Measurements from ENCODE around the gene REXO4.
"Not testable (repeated sequence)": the region's sequence is repeated elsewhere in the genome, so short reads cannot be mapped to it uniquely, and the experiment has no call there.

REXO4 gene

DNA sequence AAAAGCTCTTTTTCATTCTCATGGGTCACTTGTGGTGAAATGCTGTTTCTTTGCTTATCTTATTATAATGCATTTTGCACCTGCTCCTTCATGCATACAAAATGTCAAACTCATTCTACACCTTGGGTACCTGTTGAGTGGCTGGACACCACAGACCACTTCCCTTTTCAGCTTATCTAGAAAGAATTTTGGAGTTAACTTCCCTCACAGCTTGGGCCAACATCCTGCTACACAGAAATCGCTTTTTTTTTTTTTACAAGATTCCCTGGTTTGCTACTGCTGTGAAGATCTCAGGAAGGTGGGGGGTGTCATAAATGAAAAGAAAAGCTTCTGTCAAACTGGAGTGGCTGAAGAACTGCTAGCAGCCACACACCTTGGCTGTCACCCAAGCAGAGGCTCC is 2.6 kb downstream of the REXO4 start:
- DNase-seq: no peak

DNA sequence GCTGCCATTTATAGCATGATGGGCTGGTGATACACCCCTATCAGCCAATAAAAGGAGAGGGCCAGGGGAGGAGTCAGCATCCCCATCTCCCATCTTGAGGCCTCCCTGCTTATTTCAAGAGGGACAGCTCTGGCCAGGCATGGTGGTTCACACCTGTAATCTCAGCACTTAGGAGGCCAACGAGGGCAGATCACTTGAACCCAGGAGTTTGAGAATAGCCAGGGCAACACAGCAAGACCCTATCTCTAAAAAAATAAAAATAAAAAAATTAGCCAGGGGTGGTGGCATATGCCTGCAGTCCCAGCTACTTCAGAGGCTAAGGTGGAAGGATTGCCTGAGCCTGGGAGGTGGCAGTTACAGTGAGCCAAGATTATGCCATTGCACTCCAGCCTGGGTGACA is 9.8 kb downstream of the REXO4 start:
- no peak for DNase-seq

DNA sequence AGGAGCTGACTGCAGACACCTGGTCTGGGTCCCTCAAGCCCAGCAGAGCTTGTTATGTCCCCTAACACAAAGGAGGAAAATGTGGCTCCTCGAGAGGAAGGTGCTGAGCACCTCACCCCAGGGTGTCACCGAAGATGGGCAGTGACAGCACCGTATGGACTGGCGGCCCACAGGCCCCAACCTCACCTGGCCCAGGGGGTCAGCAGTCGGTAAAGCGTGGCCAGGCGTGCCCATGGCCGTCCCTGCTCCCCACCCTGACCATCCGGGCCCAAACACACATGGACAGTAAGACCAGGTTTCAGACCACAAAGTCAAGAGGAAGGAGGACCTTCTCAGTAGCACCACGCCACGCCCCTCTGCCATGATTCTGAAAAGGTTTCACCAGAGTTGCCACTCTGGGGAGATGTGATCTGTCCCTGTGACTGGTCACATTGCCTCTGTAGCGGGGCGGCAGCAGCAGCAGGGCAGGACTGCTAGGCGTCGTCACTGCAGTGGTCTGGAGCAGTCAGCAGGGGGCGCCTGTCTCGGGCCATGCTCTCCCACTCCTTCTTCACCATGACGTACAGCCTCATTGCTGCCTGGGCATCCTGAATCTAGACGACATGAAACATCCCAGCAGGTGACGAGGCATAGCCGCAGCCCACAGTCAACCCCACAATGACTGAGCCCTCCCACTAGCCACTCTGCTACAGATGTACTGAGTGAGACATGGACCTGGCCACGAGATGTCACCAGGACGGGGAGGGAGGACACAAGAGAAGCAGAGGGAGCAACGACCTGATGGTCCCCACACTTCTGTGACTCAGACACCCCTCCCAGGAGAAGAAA is 11.1 kb downstream of the REXO4 start:
- DNase-seq: peak; percentile 37

DNA sequence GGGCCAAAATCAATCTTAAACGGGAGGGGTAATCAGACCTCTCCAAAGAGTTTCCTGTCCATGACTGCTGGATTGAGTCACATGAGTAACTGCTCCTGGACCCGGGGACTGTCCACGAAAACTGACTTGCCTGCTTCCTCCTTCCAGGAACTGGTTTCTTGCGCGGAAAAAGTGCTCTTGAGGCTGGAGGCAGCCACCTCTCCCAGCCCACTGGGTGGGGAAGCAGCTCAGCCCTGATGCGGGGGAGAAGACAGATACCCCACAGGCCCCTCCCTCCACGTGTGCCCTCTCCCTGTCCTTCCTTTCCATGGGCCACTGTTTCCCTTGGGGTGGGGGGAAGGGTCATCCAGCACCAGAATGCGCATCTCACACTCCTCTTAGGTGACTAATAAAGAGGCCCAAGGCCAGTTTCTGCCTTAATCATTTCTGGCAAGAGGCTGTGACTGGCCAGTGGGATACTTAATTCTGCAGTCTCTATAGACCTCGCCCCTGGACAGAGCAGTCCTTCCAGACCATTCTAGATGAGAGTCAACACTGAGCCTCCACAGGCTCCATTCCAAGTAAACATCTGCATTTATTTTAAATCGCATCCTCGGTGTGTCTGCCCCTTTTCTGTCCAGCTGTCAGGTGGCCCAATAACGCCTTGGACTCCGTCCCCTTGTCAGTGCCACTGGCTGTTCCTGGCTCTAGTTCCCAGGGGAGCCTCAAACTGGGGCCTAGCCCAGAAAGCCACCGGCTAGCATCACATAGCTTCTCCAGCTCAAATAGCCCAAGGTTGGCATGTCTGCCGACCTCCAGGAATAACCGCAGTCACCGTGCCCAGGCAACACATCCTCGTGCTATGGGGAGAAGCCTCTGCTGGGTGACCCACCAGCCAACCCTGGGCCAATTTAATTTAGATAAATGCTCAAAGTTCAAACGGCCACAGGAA is 12.0 kb downstream of the REXO4 start:
- no peak for DNase-seq

DNA sequence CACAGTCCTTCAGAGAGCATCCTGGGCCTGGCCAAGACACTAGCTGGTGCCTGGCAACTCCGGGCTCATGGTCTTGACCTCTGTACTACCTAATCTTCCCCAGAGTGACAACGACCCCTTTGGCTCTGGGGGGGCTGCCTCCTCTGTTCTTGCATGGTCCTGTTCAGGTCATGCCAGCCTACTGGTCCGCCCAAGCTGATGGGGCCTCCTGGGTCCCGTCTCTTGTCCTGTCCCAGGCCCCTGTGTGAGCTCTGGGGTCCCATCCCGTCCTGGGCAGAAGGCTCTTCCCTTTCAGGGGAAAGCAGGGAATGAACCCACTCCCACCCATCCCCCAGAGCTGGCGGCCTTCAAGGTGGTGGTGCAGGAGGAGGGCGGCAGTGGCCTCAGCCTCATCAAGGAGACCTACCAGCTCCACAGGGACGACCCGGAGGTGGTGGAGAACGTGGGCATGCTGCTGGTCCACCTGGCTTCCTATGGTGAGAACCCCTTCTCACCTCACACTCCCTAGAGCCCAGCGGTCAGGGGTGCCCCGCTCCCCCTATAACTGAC is 13.3 kb downstream of the REXO4 start:
- no peak for DNase-seq

DNA sequence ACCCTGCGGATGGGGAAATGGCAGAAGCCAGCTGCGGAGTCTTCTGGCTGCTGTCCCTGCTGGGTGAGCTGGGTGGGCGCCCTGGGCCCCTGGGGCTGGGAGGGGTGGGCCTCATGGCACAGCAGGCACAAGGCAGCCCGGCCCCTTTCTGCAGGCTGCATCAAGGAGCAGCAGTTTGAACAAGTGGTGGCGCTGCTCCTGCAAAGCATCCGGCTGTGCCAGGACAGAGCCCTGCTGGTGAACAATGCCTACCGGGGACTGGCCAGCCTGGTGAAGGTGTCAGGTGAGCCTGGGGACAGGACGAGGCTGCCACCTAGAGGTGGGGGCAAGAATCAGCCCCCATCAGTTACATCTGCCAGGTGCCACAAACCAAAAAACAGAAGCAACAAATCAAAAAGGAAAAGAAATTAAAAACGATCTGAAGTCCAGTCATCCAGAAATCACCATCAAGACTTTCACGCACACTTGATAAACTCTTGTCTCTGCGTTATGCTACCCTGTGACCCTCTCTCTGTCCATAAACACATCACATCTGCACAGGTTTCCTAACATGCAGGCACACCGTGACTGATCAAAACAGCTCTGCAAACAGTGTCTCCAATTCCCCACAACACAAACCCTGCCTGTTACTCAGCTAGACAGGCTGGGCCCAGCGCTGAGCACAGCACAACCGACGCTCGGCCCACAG is 13.9 kb downstream of the REXO4 start:
- no peak for DNase-seq

DNA sequence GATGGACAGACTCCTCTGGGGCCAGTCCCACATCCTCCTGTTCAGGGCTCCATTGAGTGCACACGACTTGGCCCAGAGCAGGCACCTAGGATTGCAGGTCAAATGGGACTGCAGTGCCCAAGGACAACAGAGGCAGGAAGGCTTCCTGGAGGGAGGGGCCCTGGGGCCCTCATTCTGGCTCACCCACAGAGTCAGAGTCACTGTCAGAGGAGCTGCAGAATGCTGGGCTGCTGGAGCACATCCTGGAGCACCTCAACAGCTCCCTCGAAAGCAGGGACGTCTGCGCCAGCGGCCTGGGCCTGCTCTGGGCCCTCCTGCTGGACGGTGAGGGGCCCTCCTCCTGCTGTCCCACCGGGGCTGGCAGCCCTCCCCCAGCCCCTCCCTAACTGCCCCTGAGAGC is 15.1 kb downstream of the REXO4 start:
- no peak for DNase-seq

DNA sequence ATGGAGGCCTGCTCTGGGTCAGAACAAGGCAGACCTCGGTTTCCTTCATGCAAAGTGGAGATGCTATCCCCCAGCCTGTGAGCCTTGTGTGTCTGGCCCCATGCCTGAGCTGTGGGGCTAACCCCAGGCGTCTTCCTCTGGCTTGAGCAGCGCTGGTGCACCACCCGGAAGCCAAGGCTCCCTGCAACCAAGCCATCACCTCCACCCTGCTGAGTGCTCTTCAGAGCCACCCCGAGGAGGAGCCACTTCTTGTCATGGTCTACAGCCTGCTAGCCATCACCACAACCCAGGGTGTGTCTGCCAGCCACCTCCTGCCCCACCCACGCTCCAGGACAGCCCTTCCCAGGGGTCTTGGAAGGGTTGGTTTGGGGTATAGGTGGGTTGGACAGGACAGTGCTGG is 16.2 kb downstream of the REXO4 start:
- no peak for DNase-seq

DNA sequence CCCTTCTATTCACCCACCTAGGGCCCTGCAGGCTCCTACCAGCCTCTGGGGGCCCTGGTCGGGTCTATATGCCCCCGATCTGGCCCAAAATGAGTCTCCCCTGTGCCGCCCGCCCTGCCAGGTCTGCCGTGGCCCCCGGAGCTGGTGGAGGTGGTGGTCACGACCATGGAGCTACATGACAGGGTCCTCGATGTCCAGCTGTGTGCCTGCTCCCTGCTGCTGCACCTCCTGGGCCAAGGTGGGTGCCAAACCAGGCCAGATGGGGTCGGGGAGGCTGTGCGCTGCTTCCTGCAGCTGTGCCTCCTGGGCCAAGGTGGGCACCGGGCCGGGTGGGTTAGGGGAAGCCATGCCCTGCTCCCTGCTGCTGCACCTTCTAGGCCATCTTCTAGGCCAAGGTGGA is 17.5 kb downstream of the REXO4 start:
- DNase-seq: no peak

DNA sequence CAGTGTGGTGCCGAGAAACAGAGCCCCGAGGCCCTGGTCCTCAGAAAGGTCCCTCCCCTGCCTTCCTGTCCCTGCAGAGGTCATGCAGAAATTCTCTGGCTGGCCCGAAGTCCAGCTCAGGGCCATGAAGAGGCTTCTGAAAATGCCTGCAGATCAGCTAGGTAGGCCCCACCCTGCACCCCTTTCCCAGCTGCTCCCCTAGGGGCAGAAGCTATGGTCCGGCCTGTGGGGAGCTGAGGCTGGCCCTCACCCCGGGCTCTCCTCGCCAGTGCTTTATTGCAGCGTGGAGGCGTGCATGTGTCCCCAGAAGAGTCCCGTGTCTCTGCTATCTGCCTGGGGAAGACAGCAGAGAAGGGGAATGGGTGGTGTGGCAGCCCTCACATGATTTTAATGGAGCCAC is 19.9 kb downstream of the REXO4 start:
- no peak for DNase-seq

DNA sequence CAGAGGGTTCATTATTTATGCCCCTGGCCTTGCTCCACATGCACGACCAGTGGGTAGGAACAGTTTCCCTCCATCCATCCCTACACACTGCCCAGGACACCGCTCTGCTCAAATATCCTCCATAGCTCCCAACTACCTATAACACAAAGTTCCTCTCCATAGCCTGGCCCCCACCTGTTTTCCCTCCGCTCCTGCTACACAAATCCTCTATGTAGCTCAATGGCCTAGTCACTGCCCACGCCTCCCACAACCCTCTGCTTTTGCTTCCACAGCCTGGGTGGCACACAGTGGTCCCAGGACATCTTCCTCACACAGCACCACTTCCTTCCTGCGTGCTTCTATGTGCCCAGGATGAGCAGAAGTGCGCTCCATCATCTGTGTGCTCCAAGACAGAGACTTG is 20.4 kb downstream of the REXO4 start:
- no peak for DNase-seq

DNA sequence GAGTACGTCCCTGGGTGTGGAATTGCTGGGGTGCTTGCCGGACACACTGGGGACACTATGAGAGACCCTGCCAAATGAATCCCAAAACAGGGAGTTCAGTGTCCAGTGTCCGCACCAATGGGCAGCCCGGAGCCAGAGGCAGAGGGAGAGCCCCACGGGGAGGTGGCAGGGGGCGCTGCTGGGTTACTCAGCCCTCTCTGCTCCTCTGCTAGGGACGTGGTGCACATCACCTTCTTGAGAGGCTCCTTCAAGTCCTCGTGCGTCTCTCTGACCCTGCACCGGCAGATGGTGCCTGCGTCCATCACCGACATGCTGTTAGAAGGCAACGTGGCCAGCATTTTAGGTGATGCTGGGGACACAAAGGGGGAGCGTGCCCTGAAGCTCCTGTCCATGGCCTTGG is 20.9 kb downstream of the REXO4 start:
- DNase-seq: no peak

DNA sequence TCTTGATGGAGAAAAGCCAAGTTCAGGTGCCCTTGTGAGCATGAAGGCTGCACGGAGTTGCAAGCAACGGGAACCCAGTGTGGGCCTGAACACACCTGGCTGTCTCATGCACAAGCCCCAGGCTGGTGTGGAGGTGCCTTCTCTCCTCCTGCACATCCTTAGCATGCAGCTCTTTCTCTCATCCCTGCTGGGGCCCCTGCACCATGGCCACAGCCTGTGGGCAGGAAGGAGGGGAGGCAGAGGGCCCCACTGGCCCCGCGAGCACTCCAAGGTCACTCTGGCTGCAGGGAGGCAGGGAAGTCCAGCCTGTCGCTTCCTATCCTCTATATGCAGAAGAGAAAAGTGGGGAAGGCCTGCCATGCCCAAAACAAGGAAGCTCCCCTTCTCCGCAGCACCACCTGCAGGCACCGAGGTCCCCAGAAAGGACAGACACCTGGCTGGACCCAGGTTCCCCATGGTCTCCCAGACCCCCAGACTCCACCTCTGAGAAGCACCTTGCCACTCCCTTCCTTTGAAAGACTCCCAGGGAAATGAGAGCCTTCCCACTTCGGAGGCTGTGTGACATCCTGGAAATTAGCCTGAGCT is 23.0 kb downstream of the REXO4 start:
- DNase-seq: no peak

DNA sequence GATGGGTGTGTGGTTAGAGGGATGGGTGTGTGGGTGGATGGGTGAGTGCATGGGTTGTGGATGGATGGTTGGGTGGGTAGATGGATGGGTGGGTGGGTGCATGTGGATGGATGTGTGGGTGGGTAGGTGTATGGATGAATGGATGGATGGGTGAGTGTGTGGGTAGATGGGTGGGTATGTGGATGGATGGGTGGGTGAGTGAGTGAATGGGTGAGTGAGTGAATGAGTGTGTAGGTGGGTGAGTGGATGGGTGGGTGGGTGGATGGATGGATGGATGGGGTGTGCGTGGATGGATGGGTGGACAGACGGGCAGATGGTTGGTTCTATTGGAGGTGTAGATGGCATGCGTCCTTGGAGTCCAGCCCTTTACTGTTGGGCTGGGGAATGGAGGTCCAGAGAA is 24.4 kb downstream of the REXO4 start:
- no peak for DNase-seq

DNA sequence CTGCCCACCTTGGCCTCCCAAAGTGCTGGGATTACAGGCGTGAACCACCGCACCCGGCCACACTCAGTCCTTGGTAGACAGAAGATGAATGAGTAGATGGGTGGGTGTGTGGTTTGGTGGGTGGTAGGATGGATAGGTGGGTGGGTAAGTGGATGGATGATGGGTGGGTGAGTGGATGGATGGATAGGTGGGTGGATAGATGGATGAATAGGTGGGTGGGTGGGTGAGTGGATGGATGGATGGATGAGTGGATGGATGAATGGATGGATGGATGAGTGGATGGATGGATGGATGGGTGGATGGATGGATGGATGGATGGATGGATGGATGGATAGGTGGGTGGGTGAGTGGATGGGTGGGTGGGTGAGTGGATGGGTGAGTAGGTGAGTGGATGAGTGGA is 25.5 kb downstream of the REXO4 start:
- DNase-seq: not testable (repeated sequence)

DNA sequence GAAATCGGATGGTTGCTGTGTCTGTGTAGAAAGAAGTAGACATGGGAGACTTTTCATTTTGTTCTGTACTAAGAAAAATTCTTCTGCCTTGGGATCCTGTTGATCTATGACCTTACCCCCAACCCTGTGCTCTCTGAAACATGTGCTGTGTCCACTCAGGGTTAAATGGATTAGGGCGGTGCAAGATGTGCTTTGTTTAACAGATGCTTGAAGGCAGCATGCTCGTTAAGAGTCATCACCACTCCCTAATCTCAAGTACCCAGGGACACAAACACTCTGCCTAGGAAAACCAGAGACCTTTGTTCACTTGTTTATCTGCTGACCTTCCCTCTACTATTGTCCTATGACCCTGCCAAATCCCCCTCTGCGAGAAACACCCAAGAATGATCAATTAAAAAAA is 26.4 kb downstream of the REXO4 start:
- DNase-seq: not testable (repeated sequence)

DNA sequence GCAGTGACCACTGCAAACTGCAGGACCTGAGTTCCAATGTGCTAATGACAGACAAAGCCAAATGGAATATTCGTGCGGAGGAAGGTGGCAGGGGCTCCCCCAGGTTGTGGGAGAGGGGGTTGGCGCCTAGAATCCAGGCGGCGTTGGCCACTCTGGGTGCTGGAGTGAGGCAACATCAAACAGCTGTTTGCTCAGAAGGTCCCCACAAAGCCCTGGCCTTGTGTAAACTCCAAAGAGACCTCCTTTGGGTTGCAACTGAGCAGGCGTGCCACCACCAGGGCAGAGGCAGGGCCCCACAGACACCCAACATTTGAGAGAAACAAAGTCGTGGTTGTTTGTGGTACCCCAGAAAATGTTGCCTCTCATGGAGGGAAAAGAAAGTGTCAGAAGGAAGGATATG is 27.1 kb downstream of the REXO4 start:
- no peak for DNase-seq

DNA sequence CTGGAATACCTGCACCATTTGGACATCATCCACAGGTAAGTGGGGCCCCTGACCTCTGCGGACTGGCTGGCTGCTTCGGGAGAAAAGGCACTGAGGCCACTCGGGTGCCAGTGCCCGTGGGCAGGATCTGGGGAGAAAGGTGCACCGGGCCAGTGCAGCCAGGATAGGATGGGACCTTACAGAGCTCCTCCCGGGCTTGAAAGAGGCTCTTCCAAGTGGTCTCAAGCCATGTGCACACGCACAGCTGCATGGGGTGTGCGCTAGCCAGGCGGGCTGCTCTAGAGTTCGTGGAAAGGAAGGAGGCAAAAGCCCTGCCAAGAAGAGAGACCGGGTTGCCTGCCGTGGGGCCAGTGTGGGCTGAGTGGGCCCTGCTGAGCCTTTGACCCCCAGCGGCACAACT is 28.2 kb downstream of the REXO4 start:
- no peak for DNase-seq

DNA sequence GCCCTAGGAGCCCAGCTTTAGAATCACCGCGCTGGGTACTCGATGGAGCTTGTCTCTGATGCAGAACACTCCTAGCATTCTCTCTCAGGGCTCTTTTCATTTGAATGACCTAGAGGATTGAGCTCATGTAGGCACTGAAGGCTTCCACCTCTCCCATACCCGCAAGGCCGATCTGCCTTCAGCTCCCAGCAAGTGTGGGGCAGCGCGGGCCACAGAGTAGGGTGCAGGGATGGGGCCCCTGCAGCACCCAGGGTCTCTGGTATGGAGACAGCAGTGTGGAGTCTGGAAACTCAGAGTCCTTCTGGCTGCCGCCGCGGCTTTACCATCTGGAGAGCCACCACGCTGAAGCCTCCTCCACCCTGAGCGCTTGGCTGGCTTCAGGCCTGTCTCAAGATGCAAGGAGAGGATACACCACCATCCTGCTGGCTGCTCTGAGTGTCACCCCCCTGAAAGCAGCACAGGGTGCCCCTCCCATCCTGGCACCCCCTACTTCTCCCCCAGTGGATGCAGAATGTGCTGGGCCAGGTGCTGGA is 28.7 kb downstream of the REXO4 start:
- no peak for DNase-seq

DNA sequence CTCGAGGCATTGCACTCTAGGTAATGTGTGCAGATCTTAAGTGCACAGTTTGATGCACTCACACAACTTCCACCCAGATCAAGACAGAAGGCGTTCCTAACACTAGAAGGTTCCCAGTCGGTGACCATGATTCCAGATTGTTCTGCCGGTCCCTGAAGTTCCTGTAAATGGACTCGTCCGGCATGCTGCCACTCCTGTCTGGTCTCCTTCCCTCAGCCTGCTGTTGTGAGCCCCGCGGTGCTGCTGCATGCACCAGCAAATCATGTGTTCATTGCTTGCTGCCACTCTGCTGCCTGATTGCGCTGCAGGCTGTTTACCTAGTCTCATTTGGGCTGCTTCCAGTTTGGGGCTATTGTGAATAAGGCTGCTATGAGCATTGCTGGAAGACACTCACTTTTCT is 30.1 kb downstream of the REXO4 start:
- no peak for DNase-seq

DNA sequence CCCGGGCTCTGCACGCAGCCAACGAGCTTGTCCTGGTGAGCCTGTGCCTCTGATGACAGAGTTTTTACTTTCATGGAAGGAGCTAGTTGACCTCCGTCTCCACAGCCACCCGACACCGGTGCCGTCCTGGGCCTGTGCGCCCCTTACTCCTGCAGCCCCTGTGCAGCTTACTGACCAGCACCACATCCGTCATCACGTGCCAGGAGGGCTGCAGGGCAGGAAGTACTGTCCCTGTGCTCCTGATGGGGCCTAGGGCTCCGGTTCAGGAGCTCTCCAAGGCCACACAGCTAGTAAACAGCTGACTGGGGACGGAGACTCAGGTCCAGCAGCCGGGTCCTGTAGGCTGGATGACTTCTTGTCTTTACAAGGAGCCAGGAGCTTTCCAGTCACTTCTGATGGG is 31.5 kb downstream of the REXO4 start:
- no peak for DNase-seq

DNA sequence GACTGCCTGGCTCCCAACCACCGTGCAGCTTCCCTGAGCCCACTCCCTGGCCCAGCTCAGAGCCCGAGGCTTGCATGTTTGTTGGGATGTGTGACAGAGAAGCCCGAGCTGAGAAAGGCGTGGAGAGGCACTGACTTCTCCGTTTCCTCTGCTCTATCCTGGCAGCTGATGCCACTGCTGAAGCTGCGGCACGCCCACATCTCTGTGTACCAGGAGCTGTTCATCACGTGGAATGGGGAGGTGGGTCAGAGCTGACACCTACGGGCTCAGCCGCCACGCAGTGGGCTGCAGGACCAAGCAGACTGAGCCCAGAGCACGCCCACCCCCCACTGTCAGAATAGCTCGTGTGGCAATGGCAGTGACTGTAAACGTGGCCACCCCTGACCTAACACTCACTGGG is 32.4 kb downstream of the REXO4 start:
- no peak for DNase-seq

Measured in activated gamma-delta T cell (primary cell).